Gastroesophageal sphincter (tissue), 3 donors: Measurements from ENCODE around the gene MED8.

Source experiments
- CTCF ChIP-seq, 4 experiments: fragments of 200-600 bp in 2 of 4; fragments of 450-650 bp in 2 of 4; sonication (generic) in 1 of 4; IDR thresholded peaks; one replicate each; pipeline ENCODE4 v1.5.1; 2017 to 2019; ENCODE audit warnings: antibody characterized with exemption in 4 of 4, mild to moderate bottlenecking in 2 of 4, moderate library complexity in 2 of 4
- EP300 ChIP-seq: sonication (generic); formaldehyde crosslinking; IDR thresholded peaks from one replicate; pipeline ENCODE4 v1.6.1; 2017; ENCODE audit warnings: antibody characterized with exemption, mild to moderate bottlenecking
- POLR2A ChIP-seq, 2 donors: fragments of 450-650 bp; IDR thresholded peaks; one replicate each; pipeline ENCODE4 v1.6.1; 2017; ENCODE audit warnings: antibody characterized with exemption in 2 of 2, mild to moderate bottlenecking in 2 of 2, moderate library complexity in 1 of 2
- POLR2AphosphoS5 ChIP-seq: sonication (generic); formaldehyde crosslinking; IDR thresholded peaks from one replicate; pipeline ENCODE4 v1.6.1; 2017; ENCODE audit warnings: antibody characterized with exemption

- TF ChIP-seq CTCF (IDR thresholded peaks at IDR 0.05) (no peak), POLR2AphosphoS5 (no peak), POLR2A (IDR thresholded peaks at IDR 0.05) (no peak), EP300 (no peak)
Observed at GRCh38 chr1:43430831-43431230, 41.2 kb upstream of the MED8 start.
